MM.1S (cell line): ENCODE measurements around the gene ARHGEF25.
"Not testable (repeated sequence)": the region's sequence is repeated elsewhere in the genome, so short reads cannot be mapped to it uniquely, and the experiment has no call there.

ENCODE experiments used
- DNase-seq: peaks from one replicate; pipeline ENCODE4 v3.0.0-alpha.2; 2015
- H2AFZ ChIP-seq: fragments of 300-600 bp; sonication (generic); 2 replicates; pipeline ENCODE4 v1.6.0; 2016; ENCODE audit warnings: antibody characterized with exemption, low read length
- H3F3A ChIP-seq: fragments of 300-600 bp; sonication (generic); 2 replicates; pipeline ENCODE4 v1.6.1; 2016; ENCODE audit warnings: mild to moderate bottlenecking, antibody characterized with exemption, low read length, moderate library complexity, mixed read lengths; ENCODE audit not compliant: insufficient read depth
- H3K27ac ChIP-seq: fragments of 300-600 bp; sonication (generic); 2 replicates; pipeline ENCODE4 v1.5.1; 2016; ENCODE audit warnings: mild to moderate bottlenecking, low read length
- H3K27me3 ChIP-seq: fragments of 300-600 bp; sonication (generic); replicated peaks from 2 replicates; pipeline ENCODE4 v1.6.0; 2016; ENCODE audit warnings: low read length; ENCODE audit not compliant: insufficient read depth
- H3K36me3 ChIP-seq: fragments of 300-600 bp; sonication (generic); replicated peaks from 2 replicates; pipeline ENCODE4 v1.6.1; 2016; ENCODE audit warnings: mild to moderate bottlenecking, low read length, mixed read lengths; ENCODE audit not compliant: insufficient read depth
- H3K4me1 ChIP-seq: fragments of 300-600 bp; sonication (generic); 2 replicates; pipeline ENCODE4 v1.6.1; 2016; ENCODE audit warnings: low read length, mixed read lengths
- H3K4me2 ChIP-seq: fragments of 300-600 bp; sonication (generic); 2 replicates; pipeline ENCODE4 v1.6.0; 2016; ENCODE audit warnings: low read depth, low read length
- H3K4me3 ChIP-seq: fragments of 300-600 bp; sonication (generic); 2 replicates; pipeline ENCODE4 v1.5.1; 2016; ENCODE audit warnings: low read length, mixed read lengths
- H3K79me2 ChIP-seq: fragments of 300-600 bp; sonication (generic); 2 replicates; pipeline ENCODE4 v1.6.1; 2016; ENCODE audit warnings: mixed run types, low read length, mixed read lengths
- H3K9ac ChIP-seq: fragments of 300-600 bp; sonication (generic); 2 replicates; pipeline ENCODE4 v1.6.1; 2016; ENCODE audit warnings: low read length, mixed read lengths
- H3K9me2 ChIP-seq: fragments of 300-600 bp; sonication (generic); replicated peaks from 2 replicates; pipeline ENCODE4 v1.6.1; 2016; ENCODE audit warnings: mild to moderate bottlenecking, low read length, mixed read lengths; ENCODE audit not compliant: insufficient read depth
- H3K9me3 ChIP-seq: fragments of 300-600 bp; sonication (generic); replicated peaks from 2 replicates; pipeline ENCODE4 v1.6.1; 2016; ENCODE audit warnings: mild to moderate bottlenecking, low read length, mixed read lengths; ENCODE audit not compliant: insufficient read depth
- H4K20me1 ChIP-seq: fragments of 300-600 bp; sonication (generic); 2 replicates; pipeline ENCODE4 v1.6.1; 2016; ENCODE audit warnings: mild to moderate bottlenecking, low read length, moderate library complexity, mixed read lengths; ENCODE audit not compliant: insufficient read depth
- CTCF ChIP-seq: fragments of 300-600 bp; sonication (generic); IDR thresholded peaks from 2 replicates; pipeline ENCODE4 v1.5.1; 2016; ENCODE audit warnings: antibody characterized with exemption, low read length, mixed read lengths
- EZH2 ChIP-seq: fragments of 300-600 bp; sonication (generic); optimal IDR thresholded peaks from 2 replicates; pipeline ENCODE3; 2017; ENCODE audit warnings: low read depth, mild to moderate bottlenecking, antibody characterized with exemption, low read length, mixed read lengths
- EZH2phosphoT487 ChIP-seq: fragments of 300-600 bp; sonication (generic); IDR thresholded peaks from 2 replicates; pipeline ENCODE4 v1.6.1; 2018; ENCODE audit warnings: antibody characterized with exemption, low read length

ARHGEF25 gene

DNA sequence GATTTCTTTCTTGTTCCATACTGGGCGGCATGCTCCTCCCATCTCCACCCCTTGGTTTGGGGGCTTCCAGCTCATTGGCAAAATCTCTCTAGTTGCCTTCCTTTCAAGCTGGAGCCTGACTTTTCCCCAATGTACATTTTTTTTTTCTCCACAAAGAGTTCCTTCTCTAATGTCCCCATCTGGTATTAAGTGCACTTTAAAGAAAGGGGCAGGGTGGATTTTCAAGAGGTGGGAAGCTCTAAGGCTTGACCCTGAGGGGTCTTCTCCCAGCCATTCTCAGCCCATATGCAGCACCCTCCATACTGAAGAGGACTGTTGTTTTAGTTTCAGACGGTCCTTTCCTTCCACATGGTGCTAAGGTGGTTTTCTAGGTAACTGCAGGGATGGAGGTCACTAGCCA lies 26.1 kb upstream of the ARHGEF25 start:
- no peak overlapping the region for H2AFZ ChIP-seq
- no peaks in the 10 kb centered on the region for H3F3A ChIP-seq
- no peak overlapping the region for H3K4me3 ChIP-seq
- no peaks in the 10 kb centered on the region for H4K20me1 ChIP-seq
- H3K79me2 ChIP-seq: no peaks in the 10 kb centered on the region
- no peak overlapping the region for H3K27ac ChIP-seq
- H3K4me2 ChIP-seq: no peak overlapping the region
- H3K9me2 ChIP-seq: no peaks in the 10 kb centered on the region
- H3K27me3 ChIP-seq: peaks cover 32% of the 10 kb centered on the region
- no peak for DNase-seq
- no peak for TF ChIP-seq CTCF
- TF ChIP-seq EZH2: no peak
- no peak for TF ChIP-seq EZH2phosphoT487
- no peak overlapping the region for H3K9ac ChIP-seq
- no peaks in the 10 kb centered on the region for H3K9me3 ChIP-seq
- no peaks in the 10 kb centered on the region for H3K36me3 ChIP-seq
- no peaks in the 10 kb centered on the region for H3K4me1 ChIP-seq

GRCh38 chr12:57586128-57586527 lies 25.1 kb upstream of the ARHGEF25 start:
- Histone ChIP-seq H4K20me1 (no peaks in the 10 kb centered on the region), H3K27ac (no peak overlapping the region), H3K9ac (no peak overlapping the region), H3K4me3 (no peak overlapping the region), H2AFZ (no peak overlapping the region), H3K4me1 (peaks cover 5% of the 10 kb centered on the region; the same call in 1 of the 2 replicates), H3F3A (0 out of 2 replicates have a peak, but pooled peaks cover 3% of the 10 kb centered on the region), H3K9me3 (no peaks in the 10 kb centered on the region), H3K4me2 (no peak overlapping the region), H3K79me2 (peaks cover under 1% of the 10 kb centered on the region; the same call in 1 of the 2 replicates), H3K27me3 (peaks cover 32% of the 10 kb centered on the region), H3K9me2 (no peaks in the 10 kb centered on the region), H3K36me3 (no peaks in the 10 kb centered on the region)
- TF ChIP-seq EZH2: no peak
- no peak for TF ChIP-seq EZH2phosphoT487
- no peak for TF ChIP-seq CTCF
- DNase-seq: no peak

- H3K27me3 ChIP-seq: peaks cover 28% of the 10 kb centered on the region
- TF ChIP-seq CTCF (no peak), EZH2phosphoT487 (no peak), EZH2 (no peak)
Observed at GRCh38 chr12:57586832-57587429, 24.3 kb upstream of the ARHGEF25 start.

GRCh38 chr12:57588951-57589610 lies 22.2 kb upstream of the ARHGEF25 start:
- H3K4me1 ChIP-seq: peaks cover 14% of the 10 kb centered on the region; the same call in 1 of the 2 replicates
- not testable (repeated sequence) for H3F3A ChIP-seq, H3K9me3 ChIP-seq, H3K4me2 ChIP-seq, H3K36me3 ChIP-seq, H3K9ac ChIP-seq, H2AFZ ChIP-seq, DNase-seq, H3K4me3 ChIP-seq, H4K20me1 ChIP-seq, H3K27ac ChIP-seq, H3K9me2 ChIP-seq
- H3K27me3 ChIP-seq: peaks cover 22% of the 10 kb centered on the region; the same call in 1 of the 2 replicates
- peaks cover 23% of the 10 kb centered on the region for H3K79me2 ChIP-seq

More at GRCh38 chr12:57586832-57587429, 24.3 kb upstream of the ARHGEF25 start:
- Histone ChIP-seq H4K20me1 (no peaks in the 10 kb centered on the region), H3K4me1 (peaks cover 7% of the 10 kb centered on the region; the same call in 1 of the 2 replicates), H3K9me3 (no peaks in the 10 kb centered on the region), H3K79me2 (peaks cover 8% of the 10 kb centered on the region), H3K36me3 (no peaks in the 10 kb centered on the region), H3K27ac (no peak overlapping the region), H3K9me2 (no peaks in the 10 kb centered on the region), H3K9ac (no peak overlapping the region), H3K4me2 (no peak overlapping the region), H2AFZ (no peak overlapping the region), H3K4me3 (no peak overlapping the region), H3F3A (0 out of 2 replicates have a peak, but pooled peaks cover 3% of the 10 kb centered on the region)
- DNase-seq: no peak
